Measurements from ENCODE around the gene RDH12.

GRCh38 chr14:67759916-67760315 lies 58.2 kb downstream of the RDH12 start:
- no peak for TF ChIP-seq CTCF (conservative IDR thresholded peaks at IDR 0.05)
- no peak for TF ChIP-seq EZH2 (IDR thresholded peaks at IDR 0.05; ENCODE audit: low read depth)

Data from PC-9 (cell line).